Endothelial cell of umbilical vein (primary cell): ENCODE measurements around the gene ENHO. TPM values are rescaled to one million over a fixed set of nuclear protein-coding genes. Genes with fewer than 3 reads are reported as not detected.

Experiments used
- BruUV-seq: library from RNA; stranded (reverse); fragments of 400-500 nt; replicated peaks from 2 replicates; lab custom pipeline; 2021; lab: Mats Ljungman, UMichigan
- CTCF ChIA-PET: fragments of 300-600, 350-600 bp; sonication (Branson Sonifier 250); formaldehyde crosslinking; loops from one replicate; lab custom pipeline; 2021; ENCODE audit warnings: antibody characterized with exemption, inconsistent platforms; lab: Charles Lee
- POLR2A ChIA-PET: fragments of 300-600, 350-600 bp; sonication (Branson Sonifier 250); formaldehyde crosslinking; loops from one replicate; lab custom pipeline; 2021; ENCODE audit warnings: antibody characterized with exemption, inconsistent platforms; lab: Charles Lee
- DNase-seq: peaks from one replicate; pipeline ENCODE4 v3.0.0-alpha.2; 2011; ENCODE audit warnings: low read depth, low spot score
- FAIRE-seq: peaks from 2 replicates; lab custom pipeline; 2011; peaks lifted over from hg19 to GRCh38; lab: Jason Lieb, UNC
- H2AFZ ChIP-seq: 2 replicates; pipeline ENCODE4 v1.6.0; 2012; ENCODE audit warnings: low read depth, low read length, control low read depth, inconsistent platforms
- H3K27ac ChIP-seq: 2 replicates; pipeline ENCODE4 v1.5.1; 2011; ENCODE audit warnings: low read depth, mild to moderate bottlenecking, control low read depth, low read length, moderate library complexity; ENCODE audit not compliant: insufficient read depth
- H3K27me3 ChIP-seq, 2 experiments: 2 replicates each; pipeline versions ENCODE4 v1.6.0 to v1.6.1; 2011; ENCODE audit warnings: low read length in 2 of 2, mixed read lengths in 1 of 2; ENCODE audit not compliant: control insufficient read depth in 2 of 2, insufficient read depth in 2 of 2
- H3K36me3 ChIP-seq, 2 experiments: 2 replicates in 1 of 2; 3 replicates in 1 of 2; pipeline ENCODE4 v1.5.1; 2011; ENCODE audit warnings: low read length in 2 of 2, mild to moderate bottlenecking in 1 of 2, moderate library complexity in 1 of 2; ENCODE audit not compliant: control insufficient read depth in 2 of 2, insufficient read depth in 2 of 2; ENCODE audit errors: extremely low read depth in 1 of 2
- H3K4me1 ChIP-seq: 3 replicates; pipeline ENCODE4 v1.5.1; 2011; ENCODE audit warnings: mild to moderate bottlenecking, low read length; ENCODE audit not compliant: control insufficient read depth, insufficient read depth; ENCODE audit errors: extremely low read depth
- H3K4me2 ChIP-seq: 2 replicates; pipeline ENCODE4 v1.6.1; 2011; ENCODE audit warnings: low read length, control low read depth, mixed read lengths; ENCODE audit not compliant: insufficient read depth
- H3K4me3 ChIP-seq, 3 experiments: fragments of 200-600 bp in 1 of 3; sonication (generic), shearing (Covaris generic) in 1 of 3; replicated peaks in 1 of 3; 2 replicates each; pipeline ENCODE4 v1.5.1; 2011 to 2016; ENCODE audit warnings: control low read depth in 3 of 3, low read length in 3 of 3, mild to moderate bottlenecking in 2 of 3, inconsistent platforms in 1 of 3, low read depth in 1 of 3, moderate library complexity in 1 of 3; ENCODE audit not compliant: insufficient read depth in 1 of 3
- H3K79me2 ChIP-seq: 2 replicates; pipeline ENCODE4 v1.6.0; 2012; ENCODE audit warnings: low read length, inconsistent platforms; ENCODE audit not compliant: control insufficient read depth, insufficient read depth
- H3K9ac ChIP-seq: replicated peaks from 2 replicates; pipeline ENCODE3; 2011; ENCODE audit warnings: low read length, control low read depth; ENCODE audit not compliant: insufficient read depth; ENCODE audit errors: extremely low read depth
- H3K9me1 ChIP-seq: replicated peaks from 3 replicates; pipeline ENCODE4 v1.6.0; 2011; ENCODE audit warnings: mild to moderate bottlenecking, low read length; ENCODE audit not compliant: control insufficient read depth, insufficient read depth; ENCODE audit errors: extremely low read depth
- H3K9me3 ChIP-seq: replicated peaks from 2 replicates; pipeline ENCODE4 v1.5.1; 2012; ENCODE audit warnings: low read length, inconsistent platforms; ENCODE audit not compliant: control insufficient read depth, insufficient read depth
- H4K20me1 ChIP-seq: replicated peaks from 2 replicates; pipeline ENCODE3; 2011; ENCODE audit warnings: mild to moderate bottlenecking, low read length; ENCODE audit not compliant: control insufficient read depth, insufficient read depth; ENCODE audit errors: extremely low read depth
- CTCF ChIP-seq, 2 donors: IDR thresholded peaks; 1 replicate in 1 of 2; 2 replicates in 1 of 2; pipeline ENCODE4 v1.5.1; 2011; ENCODE audit warnings: low read length in 2 of 2, mild to moderate bottlenecking in 2 of 2, moderate library complexity in 2 of 2, control low read depth in 1 of 2, inconsistent platforms in 1 of 2, low read depth in 1 of 2; ENCODE audit not compliant: insufficient read depth in 1 of 2; ENCODE audit errors: extremely low read depth in 1 of 2
- EZH2 ChIP-seq: IDR thresholded peaks from 2 replicates; pipeline ENCODE4 v1.6.1; 2012; ENCODE audit warnings: borderline replicate concordance, low read depth, mild to moderate bottlenecking, moderate library complexity, low read length, inconsistent platforms; ENCODE audit not compliant: severe bottlenecking
- FOS ChIP-seq: IDR thresholded peaks from 2 replicates; pipeline ENCODE4 v1.6.1; 2011; ENCODE audit warnings: mild to moderate bottlenecking, low read length, moderate library complexity, borderline replicate concordance; ENCODE audit not compliant: insufficient read depth
- GATA2 ChIP-seq: IDR thresholded peaks from 2 replicates; pipeline ENCODE4 v1.7.0; 2011; ENCODE audit warnings: low read depth, mild to moderate bottlenecking, moderate library complexity, mixed read lengths, low read length; ENCODE audit not compliant: insufficient read length, insufficient read depth
- JUN ChIP-seq: IDR thresholded peaks from 2 replicates; pipeline ENCODE4 v1.6.1; 2011; ENCODE audit warnings: borderline replicate concordance, low read depth; ENCODE audit not compliant: insufficient read length, insufficient read depth
- MYC ChIP-seq: IDR thresholded peaks from one replicate; pipeline ENCODE4 v1.6.1; 2011; ENCODE audit warnings: mild to moderate bottlenecking, low read depth, low read length
- POLR2A ChIP-seq: IDR thresholded peaks from 2 replicates; pipeline ENCODE4 v1.6.1; 2012; ENCODE audit warnings: low read depth, mild to moderate bottlenecking, control low read depth, low read length
- POLR2AphosphoS5 ChIP-seq: IDR thresholded peaks from 2 replicates; pipeline ENCODE4 v1.6.1; 2012; ENCODE audit warnings: low read depth, mild to moderate bottlenecking, control low read depth, low read length, moderate library complexity; ENCODE audit not compliant: insufficient read depth
- dilution Hi-C: fragments of 300-500 bp; cut with MboI; formaldehyde crosslinking; loops from one replicate; pipeline ENCODE4 v1.15.0; 2019; ENCODE audit warnings: low sequenced_read_pairs; ENCODE audit not compliant: extremely low pct_ligation_motif_present
- intact Hi-C: fragments of 100-400 bp; cut with micrococcal nuclease; formaldehyde crosslinking; loops from one replicate; pipeline ENCODE4 v1.10.0; 2022
- polyA plus RNA-seq, 4 experiments: library from polyadenylated mRNA; depleted of rRNA in 3 of 4; stranded (reverse) in 3 of 4; unstranded in 1 of 4; fragments of >200 nt; gene quantifications; 2 replicates each; pipeline versions ENCODE4 v1.2.1 to v1.2.3, GENCODE V29; 2011 to 2012; ENCODE audit warnings: missing spikeins in 1 of 4
- total RNA-seq: library from RNA; stranded (reverse); gene quantifications from 2 replicates; pipeline ENCODE4 v1.2.3, GENCODE V29; 2021
- TF ChIP-seq, protein P1 (sequence below): IDR thresholded peaks from 2 replicates; pipeline ENCODE4 v1.6.1; 2011; ENCODE audit not compliant: insufficient read depth, insufficient read length

ENHO gene
- total and polyA plus RNA-seq, 2 donors (not counting 3 experiments of a cell fraction or from before 2014, with no cell fraction given): 0.10 TPM; not detected in 1

DNA sequence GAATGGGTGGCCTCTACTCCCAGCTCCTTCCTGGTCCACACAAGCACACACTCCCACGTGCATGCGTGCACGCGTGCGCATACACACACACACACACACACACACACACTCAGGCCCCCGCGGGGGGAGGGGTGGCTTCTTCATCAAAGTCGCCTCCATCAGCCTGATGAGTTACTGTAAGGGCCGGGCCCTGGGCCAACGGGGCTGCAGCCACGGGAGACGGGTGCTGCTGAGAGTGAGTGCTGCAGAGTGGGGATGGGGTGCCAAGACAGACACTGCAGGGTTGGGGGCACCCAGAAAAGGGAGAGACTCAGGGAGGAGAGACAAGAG is 48.7 kb upstream of the ENHO start:
- H3K4me1 ChIP-seq: no peaks in the 10 kb centered on the region

More for the DNA sequence above, 48.7 kb upstream of the ENHO start:
- no peak overlapping the region for H3K4me3 ChIP-seq
- no peak for TF ChIP-seq JUN
- TF ChIP-seq, protein P1, sequence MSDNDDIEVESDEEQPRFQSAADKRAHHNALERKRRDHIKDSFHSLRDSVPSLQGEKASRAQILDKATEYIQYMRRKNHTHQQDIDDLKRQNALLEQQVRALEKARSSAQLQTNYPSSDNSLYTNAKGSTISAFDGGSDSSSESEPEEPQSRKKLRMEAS: no peak
- TF ChIP-seq MYC: no peak
- no peak for TF ChIP-seq EZH2
- no peak for TF ChIP-seq POLR2A
- no peak for TF ChIP-seq CTCF (IDR thresholded peaks at IDR 0.05; ENCODE audit: extremely low read depth in 1 of 2, insufficient read depth in 1 of 2, low read depth in 1 of 2, low read length in 2 of 2)
- TF ChIP-seq POLR2AphosphoS5: no peak
- no peak for TF ChIP-seq GATA2
- TF ChIP-seq FOS: no peak
- no peak for FAIRE-seq
- H2AFZ ChIP-seq: no peak overlapping the region
- H3K9me1 ChIP-seq: no peaks in the 10 kb centered on the region
- no peaks in the 10 kb centered on the region for H3K9me3 ChIP-seq
- no peaks in the 10 kb centered on the region for H3K36me3 ChIP-seq
- no peak for DNase-seq
- ChIA-PET POLR2A (no interaction called here), CTCF (interaction anchor here (1.0 to 2.6 kb wide), 5 partner anchors 10 to 168 kb away, joined by 3 to 17 read pairs (median 3); no protein-coding TSS in a partner anchor)
- no peak overlapping the region for H3K4me2 ChIP-seq
- no peak overlapping the region for H3K27ac ChIP-seq
- no peak overlapping the region for H3K9ac ChIP-seq
- H4K20me1 ChIP-seq: no peaks in the 10 kb centered on the region
- peaks cover 12 to 15% of the 10 kb centered on the region in 2 experiments for H3K27me3 ChIP-seq
- no peaks in the 10 kb centered on the region for H3K79me2 ChIP-seq
- intact Hi-C loops (no loop called here), dilution Hi-C loops (no loop called here)
- BruUV-seq: no TSS peak
